ENCODE results near the gene NDUFB4.

Gene NDUFB4

DNA sequence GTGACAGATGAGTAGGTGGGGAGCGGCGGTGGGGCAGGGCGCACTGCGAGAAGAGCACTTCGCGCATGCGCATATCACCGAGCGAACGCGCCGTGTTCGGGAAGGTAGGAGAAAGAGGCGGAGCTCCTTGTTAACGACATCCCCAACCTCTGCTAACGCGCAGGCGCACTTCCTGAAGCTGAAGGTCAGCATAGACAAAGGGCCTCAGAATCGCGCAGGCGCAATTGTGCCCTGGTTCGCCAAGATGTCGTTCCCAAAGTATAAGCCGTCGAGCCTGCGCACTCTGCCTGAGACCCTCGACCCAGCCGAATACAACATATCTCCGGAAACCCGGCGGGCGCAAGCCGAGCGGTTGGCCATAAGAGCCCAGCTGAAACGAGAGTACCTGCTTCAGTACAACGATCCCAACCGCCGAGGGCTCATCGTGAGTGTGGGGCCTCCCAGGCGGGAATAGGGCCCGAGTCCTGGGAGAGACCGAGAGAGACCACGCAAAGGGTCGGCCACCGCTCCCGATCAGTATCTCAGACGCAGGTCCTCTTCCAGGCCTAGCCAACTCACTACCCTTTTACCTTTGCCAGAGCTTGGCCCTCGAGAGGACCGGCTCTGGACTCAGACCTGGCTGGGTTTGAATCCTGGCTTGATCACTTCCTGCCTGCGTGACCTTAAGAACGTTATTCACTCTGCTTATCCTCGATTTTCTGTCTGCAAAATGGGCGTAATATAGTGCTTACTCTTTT, at the start of gene NDUFB4:
NDUFB4 (plus strand) TSS at position 221 of the 737 bp plus-strand sequence; CDS start at position 245, 24 bp downstream.
- DNase-seq: peak; percentile 98

GRCh38 chr3:120550546-120550945, 45.6 kb upstream of the NDUFB4 start:
- no peak for DNase-seq

- no peak for DNase-seq
Observed at GRCh38 chr3:120552184-120553172, 43.7 kb upstream of the NDUFB4 start.

- no peak for DNase-seq
Observed at GRCh38 chr3:120554812-120555606, 41.1 kb upstream of the NDUFB4 start.

- DNase-seq: no peak
Observed at GRCh38 chr3:120555657-120556509, 40.3 kb upstream of the NDUFB4 start.

DNA sequence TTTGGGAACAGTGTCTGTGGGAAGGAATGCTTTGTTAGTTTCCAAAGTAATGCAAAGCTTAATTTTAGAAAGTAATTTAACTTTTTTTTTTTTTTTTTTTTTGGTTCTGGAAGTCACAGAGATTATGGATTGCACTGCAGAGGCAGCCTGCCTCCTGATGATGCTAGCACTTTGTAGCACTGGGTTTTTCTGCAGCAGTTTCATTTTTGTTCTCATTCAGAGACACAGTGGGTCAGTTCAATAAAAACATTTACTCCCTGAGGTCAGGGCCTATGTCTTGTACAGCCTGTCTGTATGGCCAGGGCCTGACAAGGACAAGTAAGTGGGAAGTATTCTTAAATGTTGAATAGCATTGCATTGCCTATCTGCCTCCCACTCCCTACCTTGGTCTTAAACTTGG, 39.0 kb upstream of the NDUFB4 start:
- no peak for DNase-seq

GRCh38 chr3:120558771-120559241, 37.3 kb upstream of the NDUFB4 start:
- DNase-seq: peak; percentile 79

DNA sequence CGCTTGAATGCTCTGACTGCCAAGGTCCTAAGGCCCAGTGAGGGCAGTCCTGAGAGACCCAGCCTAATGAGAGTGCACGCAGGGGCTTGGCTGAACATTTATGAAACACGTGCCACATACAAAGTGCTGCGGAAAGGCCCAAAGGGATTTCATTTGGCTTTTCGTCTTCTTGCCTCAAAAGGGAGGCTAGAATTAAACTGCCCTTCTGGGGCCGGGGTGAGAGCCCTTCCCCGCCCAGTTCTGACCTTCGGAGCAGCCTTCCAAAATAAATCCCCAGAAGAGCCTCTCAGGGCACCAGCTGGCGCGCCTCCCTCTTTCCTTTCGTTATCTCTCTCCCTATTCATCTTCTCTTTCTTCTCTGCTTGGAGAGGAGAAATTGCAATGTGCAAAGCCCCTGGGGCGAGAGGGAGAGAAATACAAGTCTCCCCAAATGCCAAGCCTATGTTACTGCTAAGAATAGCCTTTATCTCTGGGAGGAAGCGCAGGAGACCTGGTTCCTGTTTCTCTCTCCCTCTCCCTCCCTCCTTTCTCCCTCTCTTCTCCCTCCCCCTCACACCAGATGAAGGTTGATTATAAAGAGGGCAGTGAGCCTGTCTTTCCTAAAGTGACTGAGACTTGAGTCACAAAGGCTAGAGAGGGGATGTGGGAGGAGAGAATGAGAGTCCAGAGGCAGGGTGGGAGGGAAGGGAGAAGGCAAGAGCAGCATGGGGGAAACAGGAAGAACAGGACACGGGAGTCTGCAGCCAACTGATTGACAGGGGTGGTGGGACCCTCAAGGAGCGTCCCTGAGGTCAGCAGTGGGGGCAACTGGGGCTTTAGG, 36.7 kb upstream of the NDUFB4 start:
- DNase-seq: no peak

GRCh38 chr3:120560304-120561250, 35.6 kb upstream of the NDUFB4 start:
- no peak for DNase-seq

DNA sequence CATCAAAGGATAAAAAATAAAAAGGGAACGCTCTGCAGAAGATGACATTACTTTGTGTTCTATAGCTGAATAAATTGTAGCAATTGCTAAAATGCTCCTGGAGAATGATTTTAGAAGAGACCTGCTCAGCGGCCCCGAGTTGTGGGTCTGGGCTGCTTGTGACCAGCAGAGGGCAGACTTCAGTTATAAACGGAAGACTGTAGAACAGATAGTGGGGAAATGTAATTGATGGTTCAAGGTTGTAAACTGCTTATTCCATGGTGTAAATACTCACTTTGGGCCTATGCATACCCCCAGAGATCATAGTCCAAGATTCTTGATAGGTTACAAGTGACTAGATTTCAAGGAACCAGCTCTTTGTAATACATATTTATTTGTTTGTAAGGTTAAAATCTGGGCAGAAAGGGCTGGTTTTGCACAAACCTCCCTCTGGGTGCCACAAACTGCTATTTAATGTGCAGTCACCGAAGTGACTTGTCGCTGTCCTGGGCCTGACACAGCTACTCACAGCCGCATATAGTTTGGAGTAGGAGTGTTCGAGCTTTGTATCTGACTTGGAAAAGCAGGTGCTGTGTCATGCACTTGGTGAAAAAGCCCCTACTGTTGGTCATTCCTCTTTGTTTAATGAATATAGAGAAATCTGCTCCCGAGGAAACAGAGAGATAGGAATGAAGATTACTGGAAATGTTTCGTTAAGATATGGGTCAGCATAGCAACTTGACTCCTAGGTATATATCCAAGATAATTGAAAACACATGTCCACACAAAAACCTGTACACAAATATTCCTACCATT, 34.7 kb upstream of the NDUFB4 start:
- peak; percentile 47 for DNase-seq

DNA sequence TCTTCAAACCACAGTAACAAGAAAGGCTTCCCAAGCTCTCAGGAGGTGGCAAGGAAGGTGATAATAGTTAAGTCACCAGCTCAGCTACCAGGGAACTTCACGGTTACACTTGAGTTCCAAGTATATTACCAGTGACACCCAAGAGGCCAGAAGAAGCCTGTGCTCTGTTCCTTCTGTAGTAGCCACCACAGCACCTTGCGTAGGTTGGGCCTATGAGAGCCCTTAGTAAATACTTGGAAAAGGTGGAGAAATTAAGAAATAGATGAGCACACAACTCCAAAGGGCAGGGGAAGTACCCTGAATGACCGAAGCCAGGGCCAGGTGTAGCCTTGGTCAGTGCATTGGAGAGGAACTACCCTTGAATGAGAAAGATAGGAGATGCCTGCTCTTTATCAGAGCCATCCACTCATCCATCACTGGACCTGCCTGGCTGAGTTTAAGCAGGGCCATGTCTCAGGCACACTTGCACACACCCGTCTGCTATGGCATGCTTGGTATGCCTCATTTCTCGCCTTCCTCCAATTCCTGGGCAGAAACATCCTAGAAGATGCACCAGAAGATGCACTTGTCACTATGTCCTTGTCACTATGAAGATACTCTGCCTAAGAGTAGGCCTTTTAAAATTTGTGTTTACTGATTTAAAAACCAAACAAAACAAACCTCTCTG, 32.6 kb upstream of the NDUFB4 start:
- DNase-seq: no peak

DNA sequence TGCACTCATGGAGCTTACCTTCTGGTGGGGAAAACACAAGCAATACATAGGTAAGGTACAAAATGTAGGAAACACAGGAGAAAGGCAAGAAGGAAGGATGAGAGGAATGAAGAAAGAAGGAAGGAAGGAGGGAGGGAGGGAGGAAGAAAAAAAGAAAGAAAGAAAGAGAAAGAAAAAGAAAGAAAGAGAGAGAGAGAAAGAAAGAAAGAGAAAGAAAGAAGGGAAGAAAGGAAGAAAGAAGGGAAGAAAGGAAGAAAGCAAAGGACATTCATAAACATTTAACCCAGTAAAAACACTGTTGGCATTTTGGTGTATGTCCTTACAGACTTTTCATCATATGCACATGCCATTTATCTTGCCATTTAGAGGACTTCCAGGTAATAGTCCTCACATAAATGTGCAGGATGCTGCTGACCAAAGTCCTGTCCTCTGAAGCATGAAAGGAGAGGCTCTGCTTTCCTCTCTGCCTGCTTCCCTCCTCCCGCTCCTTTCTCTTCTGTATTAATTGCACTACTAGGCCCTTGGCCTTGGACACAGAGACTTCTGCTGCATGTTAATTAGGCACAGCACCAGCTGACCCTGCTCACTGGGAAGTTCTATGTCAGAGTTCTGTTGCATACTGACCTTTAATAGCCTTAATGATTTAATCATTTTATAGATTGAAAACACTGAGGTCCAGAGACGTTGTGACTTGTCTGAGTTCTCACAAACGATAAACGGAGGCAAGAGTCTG, 29.7 kb upstream of the NDUFB4 start:
- no peak for DNase-seq

- peak; percentile 63 for DNase-seq
Observed at GRCh38 chr3:120567370-120568201, 28.6 kb upstream of the NDUFB4 start.

- DNase-seq: no peak
Observed at GRCh38 chr3:120568202-120568531, 28.0 kb upstream of the NDUFB4 start.

DNA sequence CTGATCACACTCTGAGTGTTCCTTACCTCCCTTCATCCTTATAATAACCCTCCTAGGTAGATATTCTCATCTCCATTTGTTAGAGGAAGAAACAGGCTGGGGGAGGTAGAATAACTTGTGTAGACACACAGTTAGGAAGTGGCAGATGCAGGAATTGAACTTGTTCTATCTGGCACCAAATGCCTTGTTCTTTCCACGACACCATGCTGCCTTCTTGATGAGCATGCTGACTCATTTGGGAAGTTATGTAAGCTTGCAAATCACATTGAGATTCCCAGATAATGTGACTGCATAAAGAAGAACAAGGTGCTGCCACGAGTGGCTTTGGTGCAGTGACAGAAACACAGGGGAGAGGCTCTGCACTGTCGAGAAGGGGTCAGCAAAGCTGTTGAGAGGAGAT, 27.5 kb upstream of the NDUFB4 start:
- no peak for DNase-seq

DNA sequence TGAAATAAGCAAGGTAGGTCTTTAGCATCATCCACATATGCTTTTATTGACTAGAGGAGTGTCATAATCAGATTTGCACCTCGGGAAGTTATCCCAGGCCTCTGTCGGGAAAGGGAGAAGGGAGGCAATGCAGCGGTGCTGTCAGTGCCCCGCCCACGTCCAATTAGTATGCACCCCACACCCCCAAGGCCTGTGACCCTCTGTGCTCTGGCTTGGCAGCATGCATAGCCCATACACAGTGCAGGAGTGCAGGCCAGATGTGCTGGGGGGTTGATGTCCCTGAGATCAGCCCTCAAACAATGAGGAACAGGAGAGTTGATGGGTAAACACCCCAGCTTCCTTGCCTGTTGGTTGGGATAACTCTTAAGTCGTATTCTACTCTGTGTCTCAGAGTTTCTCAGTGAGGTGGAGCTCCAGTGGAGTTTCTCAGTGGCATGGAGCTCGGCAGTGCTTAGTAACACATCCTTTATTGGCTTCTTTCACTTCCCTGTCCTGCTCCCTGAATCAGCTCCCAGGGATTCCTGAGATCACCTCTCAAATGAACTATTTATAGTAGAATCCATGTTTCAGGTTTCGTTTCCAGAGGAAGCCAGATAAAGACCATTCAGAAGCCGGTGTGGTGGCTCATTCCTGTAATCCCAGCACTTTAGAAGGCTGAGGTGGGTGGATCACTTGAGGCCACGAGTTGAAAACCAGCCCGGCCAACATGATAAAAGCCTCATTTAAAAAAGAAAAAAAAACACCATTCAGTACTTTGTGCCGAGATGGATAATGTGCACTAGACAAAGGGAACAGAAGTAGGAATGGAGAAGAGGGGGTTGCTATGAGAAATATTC, 26.7 kb upstream of the NDUFB4 start:
- DNase-seq: no peak
